ENCODE measurements around the gene CTDSP1.

DNA sequence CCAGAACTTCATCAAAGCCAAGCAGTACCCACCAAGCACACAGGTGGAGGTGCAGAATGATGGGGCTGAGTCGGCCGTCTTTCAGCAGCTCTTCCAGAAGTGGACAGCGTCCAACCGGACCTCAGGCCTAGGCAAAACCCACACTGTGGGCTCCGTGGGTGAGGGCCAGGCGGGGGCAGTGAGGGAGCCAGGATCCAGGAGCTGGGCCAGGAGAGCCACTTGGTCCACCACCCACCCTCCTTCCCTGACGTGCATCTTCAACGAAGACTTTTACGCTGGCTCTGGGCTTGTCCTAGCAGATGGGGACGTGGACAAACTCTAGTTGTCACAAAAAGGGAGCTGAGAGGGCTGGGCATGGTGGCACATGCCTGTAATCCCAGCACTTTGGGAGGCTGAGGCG lies 31.1 kb downstream of the CTDSP1 start:
- TF ChIP-seq YY1 (IDR thresholded peaks at IDR 0.05; ENCODE audit: insufficient read depth, insufficient read length), result no peak
- no peak for TF ChIP-seq ZNF274 (IDR thresholded peaks at IDR 0.05; ENCODE audit: low read depth, low read length)

Data from NT2/D1 (cell line).